Activated CD4-positive, alpha-beta T cell treated with anti-CD3 and anti-CD28 coated beads for 48 hours (primary cell): ENCODE data around the gene PDE1C.

ENCODE experiments used
- DNase-seq: peaks from one replicate; pipeline ENCODE4 v3.0.0-alpha.2; 2020

PDE1C gene

DNA sequence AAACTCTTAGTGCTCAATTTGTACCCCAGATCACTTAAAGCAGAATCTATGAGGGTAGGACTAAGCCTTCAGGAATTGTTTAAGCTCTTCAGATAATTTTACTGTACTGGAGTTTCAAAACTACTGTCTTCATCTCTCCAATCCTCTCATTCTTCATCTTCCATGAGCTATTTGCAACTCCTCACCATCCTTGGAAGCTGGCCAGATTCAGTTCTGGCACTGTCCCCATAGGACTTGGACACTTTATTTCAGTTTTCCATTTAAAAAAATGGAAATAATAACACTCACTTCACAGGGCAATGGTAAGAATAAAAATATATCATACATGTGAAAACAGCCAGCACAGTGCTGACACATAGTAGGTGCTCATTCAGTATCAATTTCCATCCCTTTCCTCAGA, 308.6 kb downstream of the PDE1C start:
- DNase-seq, result no peak

- no peak for DNase-seq
Measured at GRCh38 chr7:31758755-31759154, 311.5 kb downstream of the PDE1C start.

DNA sequence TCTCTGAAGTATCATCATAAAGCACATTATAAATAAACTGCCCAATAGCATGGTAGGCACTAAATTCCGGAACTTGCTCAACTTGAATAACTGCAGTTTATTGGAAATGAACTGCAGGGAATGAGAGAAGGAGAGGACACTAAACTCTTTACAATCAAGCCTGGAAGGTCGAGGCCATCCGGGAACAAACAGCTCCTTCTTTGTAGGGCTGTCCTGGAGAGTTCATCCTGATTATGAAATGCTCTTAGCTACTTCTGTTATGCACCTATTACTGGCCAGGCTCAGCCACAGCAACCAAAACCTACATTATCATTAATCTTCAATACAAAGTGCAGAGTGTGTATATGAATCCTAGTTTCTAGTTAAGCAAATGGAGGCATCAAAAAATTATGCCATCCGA, 318.5 kb downstream of the PDE1C start:
- DNase-seq, result no peak

GRCh38 chr7:31748084-31748483, 322.1 kb downstream of the PDE1C start:
- DNase-seq, result no peak

DNA sequence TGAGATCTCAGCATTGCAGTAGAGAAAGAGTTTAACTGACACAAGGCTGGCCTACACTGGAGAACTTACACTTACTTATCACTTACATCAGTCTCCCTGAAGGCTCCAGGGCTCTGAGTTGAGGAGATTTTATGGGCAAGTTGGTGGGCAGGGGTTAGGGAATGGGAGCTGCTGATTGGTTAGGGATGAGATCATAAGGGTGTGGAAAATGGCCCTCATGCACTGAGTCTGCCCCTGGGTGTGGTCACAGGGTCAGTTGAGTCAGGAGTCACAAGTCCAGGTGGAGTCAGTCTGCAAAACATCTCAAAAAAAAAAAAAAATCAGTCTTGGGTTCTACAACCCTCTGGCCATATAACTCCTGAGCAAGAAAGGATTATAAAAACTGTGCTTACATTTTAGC, 322.7 kb downstream of the PDE1C start:
- no peak for DNase-seq

DNA sequence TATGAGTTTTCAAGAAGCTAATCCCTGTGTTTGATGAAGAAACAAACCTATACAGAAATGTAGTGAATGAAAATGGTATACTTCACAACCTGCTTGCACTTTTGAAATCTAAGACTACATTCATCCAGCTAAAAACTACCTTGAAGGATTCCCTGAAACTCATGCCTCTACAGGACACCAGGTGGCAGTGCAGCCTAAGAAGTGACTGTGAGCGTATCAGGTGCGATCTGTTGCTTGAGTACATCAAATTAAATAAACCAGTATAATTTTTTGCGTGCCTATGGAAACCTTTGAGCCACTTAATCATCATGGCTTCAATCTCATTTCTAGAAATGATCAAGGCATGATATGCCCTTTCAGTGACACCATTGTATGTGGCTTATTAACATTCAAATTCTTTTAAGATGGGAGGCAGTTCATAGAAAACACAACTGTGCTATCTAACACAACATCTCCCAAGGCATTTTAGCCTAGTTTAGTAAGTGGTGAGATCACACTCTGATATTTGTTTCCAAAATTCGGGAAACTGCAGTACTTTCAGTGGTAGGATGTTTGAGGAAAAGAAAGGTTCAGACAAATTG, 325.8 kb downstream of the PDE1C start:
- peak; percentile 59 for DNase-seq

DNA sequence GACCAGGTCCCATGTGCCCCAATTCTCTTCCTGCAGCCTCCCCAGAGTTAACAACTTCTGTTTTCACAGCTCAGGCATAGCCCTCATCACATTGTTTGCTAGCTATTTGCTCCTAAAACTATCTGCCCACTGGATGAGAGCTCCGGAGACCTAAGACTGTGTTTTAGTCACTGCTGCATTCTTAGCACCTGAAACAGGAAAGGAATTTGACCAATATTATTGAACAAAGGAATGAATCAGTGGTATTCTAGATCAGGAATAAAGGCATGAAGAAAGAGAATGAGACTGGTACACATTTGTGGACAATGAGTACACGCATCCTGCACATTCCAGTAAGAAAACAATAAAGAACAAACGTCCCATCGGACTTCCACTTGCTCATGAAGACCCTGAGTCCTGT, 328.4 kb downstream of the PDE1C start:
- no peak for DNase-seq

- peak; percentile 37 for DNase-seq
Measured at GRCh38 chr7:31735991-31736982, 333.9 kb downstream of the PDE1C start.

- no peak for DNase-seq
Measured at GRCh38 chr7:31734456-31734855, 335.8 kb downstream of the PDE1C start.

- DNase-seq, result no peak
Measured at GRCh38 chr7:31729195-31729804, 340.9 kb downstream of the PDE1C start.

- no peak for DNase-seq
Measured at GRCh38 chr7:31724696-31725095, 345.5 kb downstream of the PDE1C start.

- no peak for DNase-seq
Measured at GRCh38 chr7:31720366-31720765, 349.8 kb downstream of the PDE1C start.

DNA sequence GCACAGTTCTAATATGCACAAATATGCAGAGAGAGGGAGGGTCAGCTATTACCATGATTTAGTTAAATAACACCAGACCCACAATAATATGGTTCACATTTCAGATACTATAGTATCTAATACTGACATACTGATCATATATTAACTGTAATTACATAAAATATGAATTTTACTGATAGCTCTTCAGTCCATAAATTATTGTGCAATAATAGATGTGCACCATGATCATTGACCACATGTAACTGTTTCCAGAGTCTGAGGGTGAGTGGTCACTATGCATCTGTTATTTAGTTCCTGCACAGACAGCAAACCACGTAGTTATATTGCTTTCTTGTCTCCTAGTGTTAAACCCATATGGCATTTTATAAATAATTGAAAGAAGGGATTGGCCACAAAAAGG, 353.9 kb downstream of the PDE1C start:
- no peak for DNase-seq

GRCh38 chr7:31710171-31710570, 360.0 kb downstream of the PDE1C start:
- no peak for DNase-seq

- no peak for DNase-seq
Measured at GRCh38 chr7:31707089-31707488, 363.1 kb downstream of the PDE1C start.

- no peak for DNase-seq
Measured at GRCh38 chr7:31705377-31705776, 364.8 kb downstream of the PDE1C start.

DNA sequence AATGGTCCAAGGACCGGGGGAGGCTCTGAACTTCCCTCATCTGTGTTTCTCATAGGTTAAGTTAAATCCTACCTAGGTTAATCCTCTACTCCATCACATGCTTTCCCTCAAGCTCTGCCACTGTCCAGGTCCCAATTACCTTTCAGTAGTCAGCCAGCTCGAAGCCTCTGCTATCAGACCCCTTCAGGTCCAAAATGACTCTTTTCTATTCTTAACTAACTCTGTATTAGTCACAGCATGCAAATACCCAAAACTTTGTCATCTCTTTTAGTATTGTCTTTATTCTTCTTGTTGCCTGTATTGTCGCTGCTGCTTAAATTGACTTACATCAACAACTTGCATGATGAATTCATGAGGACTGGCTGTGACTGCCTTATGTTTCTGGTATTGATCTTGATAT, 367.9 kb downstream of the PDE1C start:
- no peak for DNase-seq
